ENCODE results near the gene AP4B1. TPM values are rescaled to one million over a fixed set of nuclear protein-coding genes. Genes with fewer than 3 reads are reported as not detected.

The AP4B1 gene
- total and polyA plus RNA-seq, 2 experiments from 2014 or later = 9.8 to 11.1 TPM

GRCh38 chr1:113946112-113946511 is 41.5 kb upstream of the AP4B1 start:
- Histone ChIP-seq H3K4me3 (no peak overlapping the region), H3K4me1 (ENCODE audit: insufficient read depth) (peaks cover 31% of the 10 kb centered on the region), H3K27me3 (no peaks in the 10 kb centered on the region), H3K9me3 (ENCODE audit: low read depth) (no peaks in the 10 kb centered on the region), H3K4me2 (peak overlapping the region; percentile 43), H3K27ac (no peak overlapping the region), H3K79me2 (peaks cover 83% of the 10 kb centered on the region), H3K9me2 (replicated peaks; ENCODE audit: insufficient read depth) (no peaks in the 10 kb centered on the region), H4K20me1 (ENCODE audit: insufficient read depth, poor library complexity, severe bottlenecking) (peaks cover 16% of the 10 kb centered on the region), H3K36me3 (replicated peaks; ENCODE audit: insufficient read depth, low read depth) (no peaks in the 10 kb centered on the region), H2AFZ (no peak overlapping the region)
- TF ChIP-seq CTCF (IDR thresholded peaks at IDR 0.05; ENCODE audit: poor library complexity) = no peak
- TF ChIP-seq EZH2phosphoT487 (IDR thresholded peaks at IDR 0.05; ENCODE audit: low read depth, severe bottlenecking, unreplicated experiment) = no peak
- DNase-seq (ENCODE audit: low spot score) = no peak
- WGBS (ENCODE audit: low lambda C conversion rate, missing lambda C conversion rate) = 73% methylated on average over 1 of the region's 1 CpG

- Histone ChIP-seq H3K9me3 (ENCODE audit: low read depth) (no peaks in the 10 kb centered on the region), H3K9me2 (replicated peaks; ENCODE audit: insufficient read depth) (no peaks in the 10 kb centered on the region), H3K36me3 (replicated peaks; ENCODE audit: insufficient read depth, low read depth) (no peaks in the 10 kb centered on the region), H3K27ac (no peak overlapping the region), H3K4me3 (no peak overlapping the region), H2AFZ (no peak overlapping the region), H3K4me1 (ENCODE audit: insufficient read depth) (peaks cover 31% of the 10 kb centered on the region), H3K79me2 (peaks cover 81% of the 10 kb centered on the region), H3K27me3 (no peaks in the 10 kb centered on the region), H4K20me1 (ENCODE audit: insufficient read depth, poor library complexity, severe bottlenecking) (peaks cover 12% of the 10 kb centered on the region), H3K4me2 (no peak overlapping the region)
- WGBS (ENCODE audit: low lambda C conversion rate, missing lambda C conversion rate) = 100% methylated on average over 1 of the region's 1 CpG
- no peak for DNase-seq (ENCODE audit: low spot score)
- TF ChIP-seq EZH2 (IDR thresholded peaks at IDR 0.05; ENCODE audit: borderline replicate concordance) = no peak
- TF ChIP-seq CTCF (IDR thresholded peaks at IDR 0.05; ENCODE audit: poor library complexity) = no peak
- no peak for TF ChIP-seq EZH2phosphoT487 (IDR thresholded peaks at IDR 0.05; ENCODE audit: low read depth, severe bottlenecking, unreplicated experiment)
Measured at GRCh38 chr1:113945329-113945728, 40.7 kb upstream of the AP4B1 start.

GRCh38 chr1:113943028-113943811 is 38.6 kb upstream of the AP4B1 start:
- Histone ChIP-seq H3K36me3 (replicated peaks; ENCODE audit: insufficient read depth, low read depth) (no peaks in the 10 kb centered on the region), H3K4me2 (no peak overlapping the region), H3K27ac (no peak overlapping the region), H4K20me1 (ENCODE audit: insufficient read depth, poor library complexity, severe bottlenecking) (peaks cover 19% of the 10 kb centered on the region), H2AFZ (no peak overlapping the region), H3K9me2 (replicated peaks; ENCODE audit: insufficient read depth) (no peaks in the 10 kb centered on the region), H3K79me2 (peaks cover 80% of the 10 kb centered on the region), H3K4me1 (ENCODE audit: insufficient read depth) (peaks cover 26% of the 10 kb centered on the region), H3K27me3 (no peaks in the 10 kb centered on the region), H3K4me3 (no peak overlapping the region), H3K9me3 (ENCODE audit: low read depth) (no peaks in the 10 kb centered on the region)
- TF ChIP-seq CTCF (IDR thresholded peaks at IDR 0.05; ENCODE audit: poor library complexity) (no peak), EZH2 (IDR thresholded peaks at IDR 0.05; ENCODE audit: borderline replicate concordance) (no peak), EZH2phosphoT487 (IDR thresholded peaks at IDR 0.05; ENCODE audit: low read depth, severe bottlenecking, unreplicated experiment) (no peak)
- DNase-seq (ENCODE audit: low spot score) = no peak
